A673 (cell line): ENCODE results near the gene PADI3.

Experiments used
- CTCF ChIP-seq: fragments of 300-800, 200-600 bp; sonication (generic); conservative IDR thresholded peaks from 2 replicates; pipeline ENCODE4 v1.5.1; 2017; ENCODE audit warnings: low read depth, mild to moderate bottlenecking, antibody characterized with exemption, low read length, moderate library complexity, mixed read lengths
- EZH2 ChIP-seq: fragments of 200-600 bp; sonication (generic); IDR thresholded peaks from 2 replicates; pipeline ENCODE4 v1.6.1; 2017; ENCODE audit warnings: borderline replicate concordance, low read depth, mild to moderate bottlenecking, mixed read lengths, antibody characterized with exemption, low read length; ENCODE audit not compliant: poor library complexity, severe bottlenecking

- TF ChIP-seq CTCF (no peak), EZH2 (no peak)
Observed at GRCh38 chr1:17258116-17258757, 9.3 kb downstream of the PADI3 start.
